ENCODE results near the gene RAVER1. TPM values are rescaled to one million over a fixed set of nuclear protein-coding genes. Genes with fewer than 3 reads are reported as not detected.

RAVER1 gene
- total and polyA plus RNA-seq, 2 of the 8 experiments (the other 6 are each of a cell fraction or from before 2014, with no cell fraction given): 5.7 to 70.5 TPM

- Histone ChIP-seq H2BK120ac (replicated peaks; ENCODE audit: low read depth, low read length) (no peak overlapping the region), H2BK5ac (ENCODE audit: low read depth, low read length) (no peak overlapping the region), H3K23ac (ENCODE audit: insufficient read length) (no peak overlapping the region), H3K27ac (ENCODE audit: low read depth, low read length) (no peak overlapping the region), H2AK5ac (ENCODE audit: low read depth, low read length) (no peak overlapping the region), H2BK20ac (ENCODE audit: low read length) (no peak overlapping the region), H4K5ac (ENCODE audit: insufficient read length, low read depth, low read length) (no peak overlapping the region), H3K14ac (ENCODE audit: insufficient read length) (no peak overlapping the region), H2AFZ (ENCODE audit: low read length) (no peak overlapping the region), H4K20me1 (replicated peaks in 1 of 2; ENCODE audit: control insufficient read depth in 1 of 2, insufficient read depth in 2 of 2, low read length in 2 of 2) (no peaks in the 10 kb centered on the region), H2BK12ac (ENCODE audit: low read depth, low read length) (no peak overlapping the region), H4K8ac (ENCODE audit: extremely low read depth, insufficient read depth, low read length) (no peak overlapping the region), H3K79me2 (ENCODE audit: control insufficient read depth in 1 of 2, insufficient read depth in 2 of 2, low read length in 2 of 2) (no peaks in the 10 kb centered on the region), H3K4me3 (ENCODE audit: extremely low read depth in 1 of 4, insufficient read depth in 2 of 4, low read depth in 3 of 4, low read length in 4 of 4) (no peak overlapping the region), H3K23me2 (ENCODE audit: low read depth, low read length) (peaks cover 4% of the 10 kb centered on the region; the same call in 1 of the 2 replicates), H4K91ac (replicated peaks; ENCODE audit: insufficient read length, low read length) (no peak overlapping the region), H3K4me1 (replicated peaks in 1 of 4; ENCODE audit: control insufficient read depth in 3 of 4, insufficient read depth in 4 of 4, low read length in 3 of 4) (peaks cover 0 to 12% (median 5%) of the 10 kb centered on the region in 4 experiments; a peak in 6 of 7 replicates), H2BK15ac (ENCODE audit: low read length) (no peak overlapping the region), H3K27me3 (replicated peaks in 1 of 4; ENCODE audit: control insufficient read depth in 3 of 4, extremely low read depth in 1 of 4, insufficient read depth in 3 of 4, low read length in 3 of 4) (peaks cover 8 to 17% (median 13%) of the 10 kb centered on the region in 4 experiments), H3K79me1 (ENCODE audit: low read depth, low read length) (no peaks in the 10 kb centered on the region; the same call in 1 of the 2 replicates), H3K56ac (replicated peaks; ENCODE audit: insufficient read length, low read depth, low read length) (no peak overlapping the region), H3K9ac (replicated peaks in 1 of 4; ENCODE audit: extremely low read depth in 1 of 4, low read depth in 3 of 4, low read length in 3 of 4) (no peak overlapping the region), H3K4ac (replicated peaks; ENCODE audit: insufficient read length, low read depth, low read length) (no peak overlapping the region), H3K4me2 (ENCODE audit: insufficient read depth in 1 of 2, low read depth in 2 of 2, low read length in 2 of 2) (no peak overlapping the region), H3K36me3 (ENCODE audit: control insufficient read depth in 2 of 4, insufficient read depth in 4 of 4, low read length in 3 of 4) (no peaks in the 10 kb centered on the region), H3K18ac (ENCODE audit: extremely low read depth, low read length) (no peak overlapping the region), H3K9me3 (ENCODE audit: insufficient read depth in 2 of 2, low read depth in 1 of 2, low read length in 1 of 2) (no peaks in the 10 kb centered on the region)
- CTCF ChIA-PET (ENCODE audit: partially characterized antibody): interaction anchor here (1.0 to 11.6 kb wide), 4 partner anchors 9 to 106 kb away, joined by 3 to 94 read pairs (median 4); partner anchors contain the start of gene ICAM1
- DNase-seq (ENCODE audit: low read depth in 1 of 2, low spot score in 2 of 2) (no peak), FAIRE-seq (no peak)
- POLR2A ChIA-PET (ENCODE audit: partially characterized antibody): interaction anchor here (0.8 kb wide), 1 partner anchor 12 kb away, joined by 3 read pairs; the partner anchor contains the start of gene ICAM1
- 83% methylated on average over 23 of the region's 23 CpGs; no CpG with 5 or more reads in 1 of the 2 experiments for WGBS, 2 experiments (ENCODE audit: extremely low coverage in 1 of 2, insufficient coverage in 1 of 2, insufficient read length in 1 of 2, insufficient replicate concordance in 2 of 2, low coverage in 1 of 2, low lambda C conversion rate in 2 of 2, missing lambda C conversion rate in 1 of 2)
- TF ChIP-seq SP4 (IDR thresholded peaks at IDR 0.05; ENCODE audit: low read length): no peak
- TF ChIP-seq KDM4A (IDR thresholded peaks at IDR 0.05; ENCODE audit: low read depth, low read length, severe bottlenecking): no peak
- no peak for TF ChIP-seq POLR2A (IDR thresholded peaks at IDR 0.05; ENCODE audit: control extremely low read depth in 1 of 2, low read depth in 2 of 2, low read length in 2 of 2)
- TF ChIP-seq SRF (IDR thresholded peaks at IDR 0.05; ENCODE audit: low read depth, low read length): no peak
- TF ChIP-seq JUND (IDR thresholded peaks at IDR 0.05; ENCODE audit: low read length): no peak
- no peak for TF ChIP-seq CREB1 (IDR thresholded peaks at IDR 0.05)
Measured at GRCh38 chr19:10283301-10284064, 49.8 kb downstream of the RAVER1 start.

All from H1 (cell line).